H9 (cell line): ENCODE measurements around the gene FAM13C. TPM values are rescaled to one million over a fixed set of nuclear protein-coding genes. Genes with fewer than 3 reads are reported as not detected.

ENCODE experiments used
- DNase-seq: peaks from one replicate; pipeline ENCODE4 v3.0.0-alpha.2; 2017
- H2AFZ ChIP-seq: one replicate; pipeline ENCODE4 v1.6.1; 2013; ENCODE audit warnings: mild to moderate bottlenecking, low read length, control low read depth, moderate library complexity
- H2AK5ac ChIP-seq: 2 replicates; pipeline ENCODE4 v1.6.1; 2013; ENCODE audit warnings: low read length, control low read depth, mixed read lengths; ENCODE audit not compliant: insufficient read length
- H2BK120ac ChIP-seq: one replicate; pipeline ENCODE4 v1.6.1; 2013; ENCODE audit warnings: low read depth, mild to moderate bottlenecking, low read length, control low read depth, inconsistent platforms; ENCODE audit not compliant: poor library complexity, severe bottlenecking
- H2BK12ac ChIP-seq: 2 replicates; pipeline ENCODE4 v1.6.1; 2013; ENCODE audit warnings: low read length, control low read depth, mixed read lengths, low read depth; ENCODE audit not compliant: insufficient read length
- H2BK15ac ChIP-seq: 2 replicates; pipeline ENCODE4 v1.6.1; 2013; ENCODE audit warnings: low read depth, low read length, control low read depth
- H2BK20ac ChIP-seq: one replicate; pipeline ENCODE4 v1.6.1; 2013; ENCODE audit warnings: low read depth, mild to moderate bottlenecking, low read length, control low read depth, inconsistent platforms; ENCODE audit not compliant: poor library complexity, severe bottlenecking
- H2BK5ac ChIP-seq: 2 replicates; pipeline ENCODE4 v1.6.1; 2013; ENCODE audit warnings: low read length, control low read depth, mixed read lengths; ENCODE audit not compliant: insufficient read length
- H3K14ac ChIP-seq: 2 replicates; pipeline ENCODE4 v1.6.1; 2013; ENCODE audit warnings: low read length, control low read depth; ENCODE audit not compliant: insufficient read depth
- H3K18ac ChIP-seq: 2 replicates; pipeline ENCODE4 v1.6.1; 2013; ENCODE audit warnings: low read depth, mild to moderate bottlenecking, mixed read lengths, low read length, control low read depth; ENCODE audit not compliant: insufficient read length
- H3K23ac ChIP-seq: 2 replicates; pipeline ENCODE4 v1.6.1; 2013; ENCODE audit warnings: low read length, control low read depth, mixed read lengths, low read depth; ENCODE audit not compliant: insufficient read length
- H3K23me2 ChIP-seq: 2 replicates; pipeline ENCODE4 v1.6.1; 2013; ENCODE audit warnings: low read depth, mild to moderate bottlenecking, mixed read lengths, low read length, control low read depth; ENCODE audit not compliant: insufficient read length, poor library complexity, severe bottlenecking
- H3K27ac ChIP-seq: 2 replicates; pipeline ENCODE4 v1.5.1; 2013; ENCODE audit warnings: low read length, control low read depth, mixed read lengths, low read depth; ENCODE audit not compliant: insufficient read length
- H3K27me3 ChIP-seq: 2 replicates; pipeline ENCODE4 v1.6.1; 2013; ENCODE audit warnings: low read length, control low read depth, inconsistent platforms; ENCODE audit not compliant: insufficient read depth
- H3K4ac ChIP-seq: 2 replicates; pipeline ENCODE4 v1.6.1; 2013; ENCODE audit warnings: low read depth, mild to moderate bottlenecking, control low read depth, inconsistent platforms, low read length, moderate library complexity
- H3K4me1 ChIP-seq: 2 replicates; pipeline ENCODE4 v1.6.1; 2013; ENCODE audit warnings: low read length, control low read depth, inconsistent platforms; ENCODE audit not compliant: insufficient read depth
- H3K4me2 ChIP-seq: 2 replicates; pipeline ENCODE4 v1.6.1; 2013; ENCODE audit warnings: low read length, control low read depth, mixed read lengths; ENCODE audit not compliant: insufficient read length, insufficient read depth
- H3K56ac ChIP-seq: 2 replicates; pipeline ENCODE4 v1.6.1; 2013; ENCODE audit warnings: low read depth, mild to moderate bottlenecking, mixed read lengths, low read length, control low read depth; ENCODE audit not compliant: insufficient read length
- H3K79me1 ChIP-seq: 2 replicates; pipeline ENCODE4 v1.6.1; 2013; ENCODE audit warnings: low read depth, mild to moderate bottlenecking, moderate library complexity, low read length, control low read depth, inconsistent platforms; ENCODE audit not compliant: insufficient read depth, poor library complexity, severe bottlenecking
- H3K79me2 ChIP-seq: 2 replicates; pipeline ENCODE4 v1.6.1; 2013; ENCODE audit warnings: low read length, control low read depth, inconsistent platforms; ENCODE audit not compliant: insufficient read depth
- H3K9ac ChIP-seq: 2 replicates; pipeline ENCODE4 v1.6.1; 2013; ENCODE audit warnings: low read length, control low read depth, mixed read lengths; ENCODE audit not compliant: insufficient read length; ENCODE audit errors: extremely low read depth
- H3K9me3 ChIP-seq: one replicate; pipeline ENCODE4 v1.6.1; 2013; ENCODE audit warnings: low read depth, low read length, inconsistent platforms; ENCODE audit not compliant: control insufficient read depth
- H3T11ph ChIP-seq: one replicate; pipeline ENCODE4 v1.6.1; 2013; ENCODE audit warnings: mild to moderate bottlenecking, low read length, control low read depth, inconsistent platforms
- H4K20me1 ChIP-seq: one replicate; pipeline ENCODE4 v1.6.1; 2013; ENCODE audit not compliant: control insufficient read depth, insufficient read length, insufficient read depth
- H4K5ac ChIP-seq: 2 replicates; pipeline ENCODE4 v1.6.1; 2013; ENCODE audit warnings: low read depth, mild to moderate bottlenecking, mixed read lengths, low read length, control low read depth; ENCODE audit not compliant: insufficient read length
- H4K8ac ChIP-seq: replicated peaks from 2 replicates; pipeline ENCODE4 v1.6.1; 2013; ENCODE audit warnings: low read length, control low read depth, mixed read lengths, low read depth; ENCODE audit not compliant: insufficient read length
- H4K91ac ChIP-seq: 2 replicates; pipeline ENCODE4 v1.6.1; 2013; ENCODE audit warnings: low read depth, mild to moderate bottlenecking, moderate library complexity, mixed read lengths, low read length, control low read depth; ENCODE audit not compliant: insufficient read length
- H3K27ac Mint-ChIP-seq, 3 experiments: 2 replicates in 2 of 3; 3 replicates in 1 of 3; pipeline ENCODE4 v1.8.0; 2020 to 2021; ENCODE audit warnings: mixed read lengths in 3 of 3, mild to moderate bottlenecking in 1 of 3, moderate library complexity in 1 of 3
- H3K27me3 Mint-ChIP-seq: 2 replicates; pipeline ENCODE4 v1.8.0; 2021; ENCODE audit warnings: low read depth, mild to moderate bottlenecking, moderate library complexity, mixed read lengths
- H3K36me3 Mint-ChIP-seq, 3 experiments: 2 replicates in 2 of 3; 3 replicates in 1 of 3; pipeline ENCODE4 v1.8.0; 2020 to 2021; ENCODE audit warnings: low read depth in 3 of 3, mixed read lengths in 3 of 3; ENCODE audit not compliant: insufficient read depth in 1 of 3
- H3K4me1 Mint-ChIP-seq, 2 experiments: 2 replicates each; pipeline ENCODE4 v1.8.0; 2020; ENCODE audit warnings: mixed read lengths in 2 of 2
- H3K4me3 Mint-ChIP-seq, 2 experiments: 2 replicates in 1 of 2; 3 replicates in 1 of 2; pipeline ENCODE4 v1.8.0; 2020 to 2021; ENCODE audit warnings: mild to moderate bottlenecking in 2 of 2, mixed read lengths in 2 of 2, moderate library complexity in 1 of 2
- H3K9me3 Mint-ChIP-seq, 2 experiments: 2 replicates in 1 of 2; 3 replicates in 1 of 2; pipeline ENCODE4 v1.8.0; 2020; ENCODE audit warnings: mild to moderate bottlenecking in 2 of 2, mixed read lengths in 2 of 2, moderate library complexity in 1 of 2
- CTCF ChIP-seq: fragments of 200-600 bp; sonication (generic); conservative IDR thresholded peaks from 3 replicates; pipeline ENCODE4 v1.8.0; 2021; ENCODE audit warnings: antibody characterized with exemption, mild to moderate bottlenecking
- WGBS: extraction: QIAGEN DNeasy Blood & Tissue Kit; methylation state at CpG from one replicate; pipeline ENCODE4 v1.1.7; 2013; ENCODE audit warnings: missing lambda C conversion rate, low lambda C conversion rate, mixed read lengths; ENCODE audit not compliant: insufficient read length; ENCODE audit errors: extremely low coverage; 5-methylcytosine and 5-hydroxymethylcytosine counted together
- total RNA-seq: library from RNA; stranded (reverse); gene quantifications from 2 replicates; pipeline ENCODE4 v1.2.1, GENCODE V29; 2021

Gene FAM13C
- total RNA-seq, 1 experiment from 2014 or later: 0.31 TPM

- H3K9me3 Mint-ChIP-seq: peaks cover 1 to 3% of the 10 kb centered on the region in 2 experiments; a peak in 2 of 5 replicates
- Histone ChIP-seq H3K79me1 (no peaks in the 10 kb centered on the region), H2BK5ac (no peak overlapping the region), H3K27ac (no peak overlapping the region), H3K79me2 (no peaks in the 10 kb centered on the region), H3K23ac (no peak overlapping the region), H3K9me3 (no peaks in the 10 kb centered on the region), H4K8ac (no peak overlapping the region), H2BK20ac (no peak overlapping the region), H2BK120ac (no peak overlapping the region), H2BK12ac (no peak overlapping the region), H4K91ac (no peak overlapping the region), H4K20me1 (no peaks in the 10 kb centered on the region), H2AK5ac (no peak overlapping the region), H3K23me2 (no peaks in the 10 kb centered on the region), H3K4ac (no peak overlapping the region), H3T11ph (no peak overlapping the region), H4K5ac (no peak overlapping the region), H3K14ac (no peak overlapping the region), H3K4me1 (no peaks in the 10 kb centered on the region), H3K27me3 (no peaks in the 10 kb centered on the region), H3K18ac (no peak overlapping the region), H3K56ac (no peak overlapping the region), H2BK15ac (no peak overlapping the region), H3K9ac (no peak overlapping the region), H3K4me2 (no peak overlapping the region), H2AFZ (no peak overlapping the region)
- H3K27ac Mint-ChIP-seq: no peak overlapping the region
- peaks cover 0 to 14% of the 10 kb centered on the region in 2 experiments; a peak in 2 of 4 replicates for H3K4me1 Mint-ChIP-seq
- WGBS: no CpG with 5 or more reads among the region's 5 CpGs
- H3K36me3 Mint-ChIP-seq: 0 out of 7 replicates have a peak, but pooled peaks cover 0 to 4% (median 0%) of the 10 kb centered on the region in 3 experiments
- DNase-seq: no peak
- TF ChIP-seq CTCF: no peak
- no peak overlapping the region for H3K4me3 Mint-ChIP-seq
- no peaks in the 10 kb centered on the region; the same call in 1 of the 2 replicates for H3K27me3 Mint-ChIP-seq
These were observed 42.0 kb downstream of the FAM13C start for GRCh38 chr10:59320355-59320754.
